Mononuclear cell (primary cell): ENCODE measurements around the gene INTS11. TPM values are rescaled to one million over a fixed set of nuclear protein-coding genes. Genes with fewer than 3 reads are reported as not detected.

Experiments
- H3K27me3 ChIP-seq: 2 replicates; pipeline ENCODE4 v1.6.0; 2011; ENCODE audit warnings: low read length, control low read depth; ENCODE audit not compliant: insufficient read depth
- H3K4me1 ChIP-seq: 2 replicates; pipeline ENCODE4 v1.5.1; 2011; ENCODE audit warnings: mild to moderate bottlenecking, low read length, control low read depth; ENCODE audit not compliant: insufficient read depth
- H3K4me3 ChIP-seq: 2 replicates; pipeline ENCODE4 v1.5.1; 2011; ENCODE audit warnings: mild to moderate bottlenecking, low read length, moderate library complexity
- H3K9me3 ChIP-seq: 2 replicates; pipeline ENCODE4 v1.5.1; 2011; ENCODE audit warnings: low read depth, mild to moderate bottlenecking, control low read depth, low read length
- total RNA-seq: library from RNA; depleted of rRNA; stranded (reverse); fragments of >200 nt; gene quantifications from one replicate; pipeline ENCODE4 v1.2.3, GENCODE V29; 2012

Gene INTS11
- total RNA-seq, 1 donor = 51.2 TPM

DNA sequence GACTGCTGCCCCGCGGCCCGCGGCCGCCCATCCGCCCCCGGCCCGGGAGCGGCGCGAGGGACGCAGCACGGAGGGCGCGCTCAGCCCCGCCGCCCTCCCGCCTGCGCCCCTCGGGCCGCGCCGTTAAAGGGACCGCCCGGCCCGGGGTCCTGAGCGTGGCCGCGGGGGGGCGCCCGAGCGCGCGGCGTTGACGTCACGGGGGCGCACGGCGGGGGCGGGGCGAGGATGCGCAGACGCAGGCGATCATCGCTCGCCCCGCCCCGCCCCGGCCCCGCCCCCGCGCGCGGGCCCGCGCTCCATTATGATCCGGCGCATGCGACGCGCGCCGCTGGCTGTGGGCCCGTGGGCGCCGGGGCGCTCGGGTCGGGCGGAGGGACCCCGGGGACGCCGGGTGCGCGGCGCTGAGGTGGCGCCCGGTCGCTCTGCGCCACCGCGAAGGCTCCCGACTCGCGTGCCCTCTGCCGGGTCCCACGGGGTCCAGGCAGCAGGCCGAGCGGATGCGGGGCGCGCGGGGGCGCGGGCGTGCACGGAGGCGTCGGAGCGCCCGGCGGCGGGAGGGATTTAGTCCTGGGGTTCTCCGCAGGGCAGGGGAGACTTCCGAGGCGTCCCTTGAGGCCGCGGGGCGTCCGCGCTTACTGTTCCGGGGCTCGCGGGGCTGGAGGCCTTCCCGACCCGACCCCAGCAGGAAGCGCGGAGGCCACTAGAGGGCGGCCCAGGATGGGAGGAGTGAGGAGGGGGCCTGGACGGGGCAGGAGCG is 25.0 kb upstream of the INTS11 start, which contains the start of gene DVL1:
TSS of gene DVL1 (minus strand) at position 163 of the 757 bp plus-strand sequence. CDS start 353 bp downstream, outside the sequence.
- peak within 1 kb of the TSS; percentile 64 for H3K4me3 ChIP-seq
- H3K4me1 ChIP-seq = peaks cover 27% of the 10 kb centered on the region
- no peaks in the 10 kb centered on the region for H3K9me3 ChIP-seq
- H3K27me3 ChIP-seq = peaks cover 17% of the 10 kb centered on the region

DNA sequence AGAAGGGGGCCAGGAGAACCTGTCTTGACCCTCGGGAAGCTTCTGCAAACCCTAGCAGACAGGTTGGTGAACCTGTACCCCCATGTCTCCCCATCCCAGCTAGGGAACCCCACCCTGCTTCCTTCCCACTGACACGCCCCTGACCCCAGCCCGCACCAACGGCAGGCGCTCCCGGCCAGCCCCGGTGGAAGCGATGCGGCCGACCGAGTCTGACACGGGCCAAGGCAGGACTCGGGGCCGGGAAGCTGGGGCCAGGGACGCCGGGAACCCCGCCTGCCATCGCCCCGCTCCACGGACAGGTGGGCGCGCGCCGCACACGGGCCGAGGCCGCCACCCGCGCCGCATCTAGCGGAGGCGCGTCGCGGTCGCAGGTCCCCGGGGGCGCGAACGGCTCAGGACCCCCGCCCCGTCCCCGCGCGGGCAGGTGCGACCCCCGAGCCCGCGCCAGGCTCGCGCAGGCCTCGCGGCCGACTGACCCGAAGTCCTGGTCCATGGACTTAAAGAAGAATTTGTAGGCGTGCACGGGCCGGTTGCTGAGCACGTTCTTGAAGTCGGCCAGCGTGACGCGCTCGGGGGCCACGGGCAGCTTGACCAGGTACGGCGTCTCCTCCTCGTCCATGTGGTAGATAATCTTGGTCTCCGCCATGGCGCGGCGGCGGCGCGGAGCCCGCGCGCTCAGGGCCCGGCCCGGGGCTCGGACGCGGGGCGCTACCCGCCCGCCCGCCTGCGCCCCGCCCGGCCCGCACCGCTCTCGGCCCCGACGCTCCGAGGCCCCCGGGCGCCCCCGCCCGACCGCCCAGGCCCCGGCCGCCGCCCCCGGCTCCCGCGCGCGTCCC is 24.2 kb upstream of the INTS11 start:
- H3K4me1 ChIP-seq = peaks cover 20% of the 10 kb centered on the region
- no peaks in the 10 kb centered on the region for H3K9me3 ChIP-seq
- H3K4me3 ChIP-seq = peak overlapping the region; percentile 48
- H3K27me3 ChIP-seq = peaks cover 12% of the 10 kb centered on the region

DNA sequence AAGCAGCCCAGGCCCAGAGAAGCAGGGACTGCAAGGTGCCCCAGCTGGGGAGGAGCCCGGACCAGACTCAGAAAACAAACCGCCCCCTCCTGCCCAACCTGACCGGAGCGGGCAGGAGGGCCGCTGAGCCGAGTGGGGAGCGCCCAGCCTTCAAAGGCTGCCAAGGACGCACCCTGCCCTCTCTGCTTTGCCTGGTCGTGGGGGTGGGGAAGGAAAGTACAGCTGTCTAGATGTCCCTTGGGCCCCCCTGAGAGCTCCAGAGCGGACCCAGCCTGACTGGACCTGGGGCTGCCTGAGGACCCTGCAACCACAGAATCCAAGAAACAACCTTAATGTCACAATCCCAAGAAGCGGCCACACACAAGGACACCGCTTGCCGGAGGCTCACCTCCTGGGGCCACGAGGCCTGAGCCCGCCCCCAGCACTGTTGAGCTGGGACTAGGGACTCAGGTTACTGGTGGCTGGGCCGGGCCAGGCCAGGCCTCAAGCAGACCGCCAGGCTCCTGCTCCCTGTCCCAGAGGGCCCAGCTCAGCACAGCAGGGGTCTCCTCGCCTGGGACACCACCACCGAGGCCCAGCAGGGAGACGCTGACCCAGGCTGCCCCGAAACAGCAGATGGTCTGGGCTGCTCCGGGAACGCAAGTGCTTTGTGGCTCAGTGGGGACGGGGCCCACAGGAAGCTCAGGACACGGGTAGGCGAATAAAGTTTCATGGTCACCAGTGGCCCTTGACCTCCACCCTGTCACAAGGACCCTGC is 23.4 kb upstream of the INTS11 start:
- H3K27me3 ChIP-seq = peaks cover 5% of the 10 kb centered on the region
- H3K4me3 ChIP-seq = no peak overlapping the region
- peaks cover 16% of the 10 kb centered on the region for H3K4me1 ChIP-seq
- H3K9me3 ChIP-seq = no peaks in the 10 kb centered on the region

DNA sequence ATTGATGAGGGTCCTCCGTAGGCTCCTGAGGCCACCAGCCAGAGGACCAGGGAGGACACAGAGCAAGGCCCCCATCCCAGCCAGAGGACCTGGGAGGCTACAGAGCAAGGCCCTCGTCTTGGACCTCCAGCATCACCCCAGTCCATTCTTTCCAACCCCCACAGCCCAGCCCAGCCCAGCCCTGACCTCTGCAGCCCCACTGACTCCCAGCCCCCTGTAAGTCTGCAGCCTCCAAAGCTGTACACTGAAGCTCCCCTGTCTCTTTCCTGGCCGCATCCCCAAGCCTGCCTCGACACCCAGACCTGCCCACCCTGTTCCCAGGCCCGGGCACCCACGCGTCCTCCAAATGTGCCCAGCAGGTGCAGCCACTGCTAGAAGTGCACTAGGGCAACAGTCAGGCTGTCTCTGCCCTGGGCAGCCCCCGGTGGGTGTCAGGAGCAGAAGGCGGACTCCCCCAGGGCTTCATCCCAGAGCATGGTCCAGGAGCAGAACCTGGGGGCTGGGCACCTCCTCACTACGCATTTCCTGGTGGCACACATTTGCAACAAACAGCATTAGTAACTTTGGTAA is 22.7 kb upstream of the INTS11 start:
- no peak overlapping the region for H3K4me3 ChIP-seq
- no peaks in the 10 kb centered on the region for H3K27me3 ChIP-seq
- no peaks in the 10 kb centered on the region for H3K9me3 ChIP-seq
- H3K4me1 ChIP-seq = peaks cover 16% of the 10 kb centered on the region

DNA sequence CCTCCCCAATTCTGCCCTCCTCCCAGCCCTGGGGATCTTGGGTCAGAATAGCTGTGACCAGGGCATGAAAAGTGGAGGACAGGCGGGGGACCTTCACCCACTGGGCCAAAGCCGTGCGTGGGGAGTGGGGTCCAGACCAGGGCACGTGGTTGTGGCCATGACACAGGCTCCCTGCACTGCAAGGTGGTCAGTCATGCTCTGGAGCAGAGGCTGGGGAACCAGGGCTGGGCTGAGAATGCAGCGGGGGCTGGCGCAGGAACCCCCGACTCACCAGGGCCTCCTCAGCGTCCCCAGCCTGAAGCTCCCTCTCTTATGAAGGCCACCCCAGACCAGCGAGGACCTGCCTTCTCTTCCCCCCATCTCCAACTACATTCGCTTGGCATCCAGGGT is 22.0 kb upstream of the INTS11 start:
- Histone ChIP-seq H3K4me1 (peaks cover 16% of the 10 kb centered on the region), H3K9me3 (no peaks in the 10 kb centered on the region), H3K4me3 (no peak overlapping the region), H3K27me3 (no peaks in the 10 kb centered on the region)

- peaks cover 16% of the 10 kb centered on the region for H3K4me1 ChIP-seq
- no peaks in the 10 kb centered on the region for H3K9me3 ChIP-seq
- no peak overlapping the region for H3K4me3 ChIP-seq
- H3K27me3 ChIP-seq = no peaks in the 10 kb centered on the region
Measured at GRCh38 chr1:1345860-1346500, 21.5 kb upstream of the INTS11 start.

DNA sequence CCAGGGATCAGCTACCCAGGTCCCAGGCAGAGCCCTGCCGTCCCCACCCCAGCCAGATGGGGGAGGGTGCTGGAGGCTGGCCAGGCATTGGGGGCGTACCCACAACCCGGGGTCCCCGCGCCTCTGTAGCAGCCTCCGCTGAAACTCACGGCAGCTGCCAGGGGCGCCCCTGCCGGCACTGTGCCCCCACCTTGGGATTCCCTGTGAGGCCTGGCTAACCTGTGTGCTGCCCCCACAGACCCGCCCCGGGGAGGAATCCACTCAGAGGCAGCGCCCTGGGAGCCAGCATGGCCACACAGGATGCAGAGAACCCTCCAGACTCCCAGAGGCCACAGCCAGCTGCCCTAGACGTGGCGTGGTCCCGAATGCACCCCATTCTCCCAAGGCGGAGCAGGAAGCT is 20.9 kb upstream of the INTS11 start:
- Histone ChIP-seq H3K4me3 (no peak overlapping the region), H3K9me3 (no peaks in the 10 kb centered on the region), H3K27me3 (no peaks in the 10 kb centered on the region), H3K4me1 (peaks cover 16% of the 10 kb centered on the region)

DNA sequence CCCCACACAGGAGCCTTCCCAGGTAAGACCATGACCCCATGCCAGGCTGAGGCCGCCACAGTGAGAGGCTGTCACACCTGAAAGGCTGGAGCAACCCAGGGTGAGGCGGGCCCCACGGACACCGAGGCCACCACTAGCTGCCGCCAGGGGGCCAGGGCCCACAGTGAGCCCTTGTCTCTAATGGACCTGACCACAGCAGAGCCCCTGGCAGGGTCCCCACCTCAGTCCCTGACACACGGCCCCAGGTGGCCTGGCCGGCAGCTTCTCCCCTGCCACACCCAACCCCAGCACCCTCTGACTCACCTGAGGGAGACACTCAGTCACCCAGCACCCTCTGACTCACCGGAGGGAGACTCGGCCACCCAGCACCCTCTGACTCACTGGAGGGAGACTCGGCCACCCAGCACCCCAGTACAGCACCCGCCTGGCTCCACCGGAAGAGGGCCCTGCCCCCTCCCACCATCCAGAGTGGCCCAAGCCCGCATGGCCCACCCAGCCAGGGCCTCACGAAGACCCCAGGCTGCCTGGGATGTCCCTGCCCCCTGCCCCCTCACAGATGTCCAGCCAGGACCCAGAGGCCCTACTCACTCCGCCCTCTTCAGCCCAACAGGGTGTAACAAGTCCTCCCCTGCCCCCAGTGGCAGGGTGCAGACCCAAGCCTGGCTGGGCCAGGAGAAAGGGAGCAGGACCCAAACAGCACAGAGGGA is 20.3 kb upstream of the INTS11 start:
- no peak overlapping the region for H3K4me3 ChIP-seq
- H3K4me1 ChIP-seq = peaks cover 16% of the 10 kb centered on the region
- no peaks in the 10 kb centered on the region for H3K9me3 ChIP-seq
- H3K27me3 ChIP-seq = no peaks in the 10 kb centered on the region

DNA sequence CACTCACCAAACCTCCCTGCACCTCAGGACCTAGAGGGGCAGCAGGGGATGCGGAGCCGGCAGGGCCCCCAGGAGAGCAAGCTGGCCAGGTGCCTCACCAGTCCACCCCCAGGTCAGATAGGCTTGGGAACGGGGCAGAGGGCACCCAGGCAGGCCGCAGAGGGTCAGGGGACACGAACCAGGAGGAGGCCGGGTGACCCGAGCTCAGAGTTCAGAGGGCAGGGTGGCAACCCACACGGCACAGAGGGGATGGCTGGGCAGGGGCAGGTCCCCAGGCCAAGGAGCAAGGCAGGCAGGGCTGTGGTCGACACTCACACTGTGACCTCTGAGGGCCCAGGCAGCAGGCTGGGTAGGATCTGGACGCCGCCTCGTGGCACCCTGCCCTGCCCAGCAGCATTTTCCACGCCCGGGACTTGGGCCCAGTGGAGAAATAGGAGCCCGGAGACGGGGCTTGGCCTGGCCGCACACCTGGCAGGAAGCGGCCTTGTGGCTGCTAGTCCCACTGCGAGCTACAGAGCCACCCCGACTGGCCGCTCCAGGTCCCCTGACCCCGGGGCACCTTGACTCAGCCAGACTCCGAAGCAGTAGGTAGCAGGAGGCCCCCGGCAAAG is 19.5 kb upstream of the INTS11 start:
- Histone ChIP-seq H3K27me3 (no peaks in the 10 kb centered on the region), H3K4me1 (peaks cover 16% of the 10 kb centered on the region), H3K4me3 (no peak overlapping the region), H3K9me3 (no peaks in the 10 kb centered on the region)

DNA sequence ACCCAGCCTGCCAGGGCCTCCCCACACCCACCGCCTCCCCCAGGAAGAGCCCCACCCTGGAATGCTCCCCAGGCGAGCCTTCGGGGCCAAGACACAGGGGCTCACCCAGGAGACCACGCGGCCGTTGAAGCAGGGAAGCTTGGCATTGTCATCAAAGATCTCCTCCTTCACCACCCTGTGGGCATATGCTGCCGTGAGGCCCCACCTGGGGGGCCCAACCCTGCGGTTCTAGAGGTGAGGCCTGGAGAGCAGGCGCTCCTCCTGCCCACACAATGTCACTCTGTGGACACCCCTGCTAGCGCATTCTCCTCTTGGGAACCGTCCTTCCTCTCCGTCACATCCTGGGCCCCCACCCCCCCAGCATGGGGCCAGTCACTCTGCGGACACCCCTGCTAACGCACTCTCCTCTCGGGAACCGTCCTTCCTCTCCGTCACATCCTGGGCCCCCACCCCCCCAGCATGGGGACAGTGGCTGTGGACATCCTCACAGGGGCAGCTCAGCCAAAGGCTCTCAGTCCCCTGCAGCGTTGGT is 18.2 kb upstream of the INTS11 start:
- peaks cover 5% of the 10 kb centered on the region for H3K4me1 ChIP-seq
- no peaks in the 10 kb centered on the region for H3K9me3 ChIP-seq
- no peak overlapping the region for H3K4me3 ChIP-seq
- H3K27me3 ChIP-seq = no peaks in the 10 kb centered on the region

- Histone ChIP-seq H3K9me3 (no peaks in the 10 kb centered on the region), H3K4me3 (no peak overlapping the region), H3K4me1 (no peaks in the 10 kb centered on the region), H3K27me3 (no peaks in the 10 kb centered on the region)
Measured at GRCh38 chr1:1342061-1342562, 17.7 kb upstream of the INTS11 start.

- Histone ChIP-seq H3K4me1 (no peaks in the 10 kb centered on the region), H3K9me3 (no peaks in the 10 kb centered on the region), H3K27me3 (no peaks in the 10 kb centered on the region), H3K4me3 (no peak overlapping the region)
Measured at GRCh38 chr1:1341549-1342021, 17.1 kb upstream of the INTS11 start.
